RWPE1 (cell line): Measurements from ENCODE around the gene FUT3.
A peak's percentile ranks its signal among the peaks of the same experiment; 100 is the strongest.

Source experiments
- CTCF ChIA-PET: fragments of 350-600 bp; sonication (Branson Sonifier 250); formaldehyde crosslinking; extraction: SDS; loops from one replicate; lab custom pipeline; 2021; lab: Yijun Ruan, JAX
- POLR2A ChIA-PET: fragments of 400-600 bp; formaldehyde crosslinking; extraction: SDS; loops from one replicate; lab custom pipeline; 2020; ENCODE audit warnings: antibody characterized with exemption; ENCODE audit not compliant: low non-redundant PET; lab: Yijun Ruan, JAX
- DNase-seq: peaks from one replicate; pipeline ENCODE4 v3.0.0; 2012; ENCODE audit warnings: low spot score
- H3K27ac ChIP-seq: fragments of 450-650 bp; 2 replicates; pipeline ENCODE4 v1.5.1; 2017
- TF ChIP-seq, protein P1 (sequence below): fragments of 450-650 bp; conservative IDR thresholded peaks from 2 replicates; pipeline ENCODE4 v1.5.1; 2017; ENCODE audit warnings: low read depth, mild to moderate bottlenecking

The FUT3 gene

DNA sequence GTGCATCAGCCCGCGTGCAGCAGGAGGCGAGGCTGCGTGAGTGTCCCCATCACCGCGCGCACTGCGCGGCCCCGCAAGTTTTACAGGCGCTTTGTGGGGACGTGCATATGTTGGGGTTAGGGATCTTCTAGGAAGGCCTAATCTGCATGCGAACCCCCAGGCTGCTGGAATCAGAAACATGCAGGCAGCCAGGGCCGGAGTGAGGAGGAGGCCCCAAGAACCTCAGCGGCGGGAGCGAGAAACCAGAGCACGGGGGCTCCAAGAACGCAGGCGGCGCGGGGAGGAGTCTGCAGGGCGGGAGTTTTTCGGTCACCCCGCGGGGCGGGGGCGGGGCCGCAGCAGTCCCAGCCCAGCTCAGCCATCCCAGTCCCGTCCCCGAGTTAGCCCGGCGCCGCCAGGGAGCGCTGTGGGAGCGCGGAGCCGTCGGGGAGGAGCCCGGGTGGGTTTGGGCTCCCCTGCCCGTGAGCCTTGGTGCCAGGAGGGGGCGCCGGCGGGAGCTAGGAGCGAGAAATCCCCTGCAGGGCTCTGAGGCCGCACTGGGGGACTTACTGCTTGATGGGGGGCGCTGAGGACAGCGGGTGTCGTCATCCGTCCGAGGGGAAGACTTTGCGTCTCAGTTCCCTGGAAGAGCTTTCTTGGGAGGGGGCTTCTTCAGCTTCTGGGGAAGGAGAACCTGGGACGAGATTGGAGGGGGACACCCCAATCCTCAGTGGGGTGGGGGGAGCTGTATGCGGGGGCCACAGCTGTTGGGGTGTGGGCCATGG is 47.3 kb downstream of the FUT3 start:
- H3K27ac ChIP-seq = peak overlapping the region; percentile 39; the same call in 1 of the 2 replicates
- TF ChIP-seq, protein P1, sequence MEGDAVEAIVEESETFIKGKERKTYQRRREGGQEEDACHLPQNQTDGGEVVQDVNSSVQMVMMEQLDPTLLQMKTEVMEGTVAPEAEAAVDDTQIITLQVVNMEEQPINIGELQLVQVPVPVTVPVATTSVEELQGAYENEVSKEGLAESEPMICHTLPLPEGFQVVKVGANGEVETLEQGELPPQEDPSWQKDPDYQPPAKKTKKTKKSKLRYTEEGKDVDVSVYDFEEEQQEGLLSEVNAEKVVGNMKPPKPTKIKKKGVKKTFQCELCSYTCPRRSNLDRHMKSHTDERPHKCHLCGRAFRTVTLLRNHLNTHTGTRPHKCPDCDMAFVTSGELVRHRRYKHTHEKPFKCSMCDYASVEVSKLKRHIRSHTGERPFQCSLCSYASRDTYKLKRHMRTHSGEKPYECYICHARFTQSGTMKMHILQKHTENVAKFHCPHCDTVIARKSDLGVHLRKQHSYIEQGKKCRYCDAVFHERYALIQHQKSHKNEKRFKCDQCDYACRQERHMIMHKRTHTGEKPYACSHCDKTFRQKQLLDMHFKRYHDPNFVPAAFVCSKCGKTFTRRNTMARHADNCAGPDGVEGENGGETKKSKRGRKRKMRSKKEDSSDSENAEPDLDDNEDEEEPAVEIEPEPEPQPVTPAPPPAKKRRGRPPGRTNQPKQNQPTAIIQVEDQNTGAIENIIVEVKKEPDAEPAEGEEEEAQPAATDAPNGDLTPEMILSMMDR = peak; percentile 96
- CTCF ChIA-PET = interaction anchor here (0.6 to 1.7 kb wide), 38 partner anchors 9 to 1257 kb away, joined by 3 to 20 read pairs (median 4); partner anchors contain the start of genes CAPS, CATSPERD, DUS3L and FUT3
- POLR2A ChIA-PET = interaction anchor here (0.5 to 1.2 kb wide), 4 partner anchors 18 to 100 kb away, joined by 3 to 7 read pairs (median 4); partner anchors contain the start of gene NDUFA11
- peak; percentile 90 for DNase-seq

DNA sequence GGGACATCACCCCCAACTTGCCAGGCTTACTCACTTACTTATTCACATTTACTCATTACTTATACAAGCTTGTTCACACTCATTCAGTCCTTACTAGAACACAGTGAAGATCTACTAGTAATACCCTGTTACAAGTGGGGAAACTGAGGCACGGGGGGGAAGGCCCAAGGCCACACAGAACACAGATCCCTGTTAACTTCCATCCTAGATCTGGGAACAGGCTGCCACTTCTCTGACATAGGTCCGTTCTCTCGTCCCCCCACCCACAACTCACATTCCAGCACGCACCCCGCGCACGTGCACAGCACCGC is 47.9 kb downstream of the FUT3 start:
- TF ChIP-seq, protein P1 = no peak
- ChIA-PET CTCF (interaction anchor here (0.5 to 1.7 kb wide), 28 partner anchors 8 to 241 kb away, joined by 3 to 20 read pairs (median 4); partner anchors contain the start of genes CAPS, CATSPERD, DUS3L and FUT3), POLR2A (interaction anchor here (1.2 kb wide), 1 partner anchor 24 kb away, joined by 4 read pairs; no protein-coding TSS in a partner anchor)

DNA sequence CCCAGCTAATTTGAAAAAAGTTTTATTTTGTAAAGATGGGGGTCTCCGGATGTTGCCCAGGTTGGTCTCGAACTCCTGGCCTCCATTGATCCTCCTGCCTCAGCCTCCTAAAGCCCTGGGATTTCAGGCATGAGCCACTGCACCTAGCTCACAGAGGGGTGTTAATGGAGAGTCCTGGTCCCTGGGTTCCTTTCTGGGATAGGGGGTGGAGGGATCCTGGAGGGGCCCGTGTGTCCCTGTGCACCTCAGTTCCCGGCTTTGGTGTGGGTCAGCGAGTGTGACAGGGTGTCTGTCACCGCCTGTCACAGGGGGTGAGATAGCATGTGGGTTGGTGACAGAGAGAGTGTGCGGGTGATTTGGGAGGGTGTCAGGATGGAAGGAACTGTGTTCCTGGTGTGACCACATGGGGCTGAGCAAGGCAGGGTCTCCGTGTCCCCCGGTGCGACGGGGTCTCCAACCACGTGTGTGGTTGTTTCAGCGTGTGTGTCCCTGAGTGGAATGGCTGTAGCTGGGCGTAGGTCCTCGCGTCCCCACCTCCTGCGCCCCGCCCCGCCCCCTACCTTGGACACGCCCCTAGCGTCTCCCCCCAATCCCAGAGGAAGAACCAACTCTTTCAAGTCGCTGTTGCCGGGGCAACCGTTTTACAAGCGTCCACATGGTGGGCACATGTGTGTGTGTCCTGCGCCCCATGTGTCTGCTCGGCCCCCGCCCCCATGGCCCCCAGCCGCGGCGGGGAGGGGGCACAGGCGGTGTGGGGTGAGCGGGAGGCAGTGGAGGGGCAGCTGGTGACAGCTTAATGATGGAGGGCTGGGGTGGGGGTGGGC is 49.2 kb downstream of the FUT3 start:
- no peak overlapping the region for H3K27ac ChIP-seq
- TF ChIP-seq, protein P1 = no peak
- ChIA-PET POLR2A (no interaction called here), CTCF (interaction anchor here (0.5 to 0.6 kb wide), 2 partner anchors 8 to 44 kb away, joined by 3 read pairs; no protein-coding TSS in a partner anchor)
- DNase-seq = no peak

More for the DNA sequence above, 47.9 kb downstream of the FUT3 start:
- H3K27ac ChIP-seq = peak overlapping the region; percentile 39; the same call in 1 of the 2 replicates
- DNase-seq = no peak

DNA sequence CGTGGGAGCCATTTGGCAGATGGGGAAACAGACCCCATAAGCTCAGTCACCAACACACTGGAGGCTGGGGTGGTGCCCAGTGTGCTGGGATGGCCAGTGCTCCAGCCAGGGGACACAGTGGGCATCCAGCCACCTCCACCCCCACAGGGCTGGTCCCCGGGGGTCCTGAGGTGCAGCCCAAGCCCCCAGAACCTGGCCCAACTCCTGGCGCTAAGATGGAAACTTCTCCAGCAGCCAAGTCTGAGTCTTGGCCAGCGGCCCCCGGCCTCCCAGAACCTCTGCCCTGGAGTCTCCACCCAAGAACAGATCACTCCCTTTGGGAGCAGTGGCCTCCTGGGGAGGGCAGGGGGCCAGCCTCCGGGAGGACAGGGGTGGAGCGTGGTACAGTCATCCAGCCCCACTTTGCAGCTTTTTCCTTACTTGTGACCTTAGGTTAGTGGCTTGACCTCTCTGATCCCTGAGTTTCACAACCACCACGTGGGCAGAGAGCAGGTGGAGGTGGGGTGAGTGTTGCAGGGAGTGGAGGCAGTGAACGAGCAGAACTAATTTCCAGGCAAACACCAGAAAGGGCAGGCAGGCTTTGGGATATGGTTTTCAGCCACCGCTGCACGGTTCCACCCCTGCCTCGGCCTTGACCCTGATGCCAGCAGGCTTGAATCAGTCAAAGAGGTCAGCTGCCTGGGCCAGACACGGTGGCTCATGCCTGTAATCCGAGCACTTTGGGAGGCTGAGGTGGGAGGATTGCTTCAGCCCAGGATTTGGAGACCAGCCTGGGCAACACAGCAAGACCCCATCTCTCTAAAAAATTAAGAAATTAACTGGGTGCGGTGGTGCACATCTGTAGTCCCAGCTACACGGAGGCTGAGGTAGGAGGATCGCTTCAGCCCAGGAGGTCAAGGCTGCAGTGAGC is 50.6 kb downstream of the FUT3 start:
- no peak overlapping the region for H3K27ac ChIP-seq
- no peak for DNase-seq
- CTCF ChIA-PET = no interaction called here
- POLR2A ChIA-PET = no interaction called here
- TF ChIP-seq, protein P1 = no peak

DNA sequence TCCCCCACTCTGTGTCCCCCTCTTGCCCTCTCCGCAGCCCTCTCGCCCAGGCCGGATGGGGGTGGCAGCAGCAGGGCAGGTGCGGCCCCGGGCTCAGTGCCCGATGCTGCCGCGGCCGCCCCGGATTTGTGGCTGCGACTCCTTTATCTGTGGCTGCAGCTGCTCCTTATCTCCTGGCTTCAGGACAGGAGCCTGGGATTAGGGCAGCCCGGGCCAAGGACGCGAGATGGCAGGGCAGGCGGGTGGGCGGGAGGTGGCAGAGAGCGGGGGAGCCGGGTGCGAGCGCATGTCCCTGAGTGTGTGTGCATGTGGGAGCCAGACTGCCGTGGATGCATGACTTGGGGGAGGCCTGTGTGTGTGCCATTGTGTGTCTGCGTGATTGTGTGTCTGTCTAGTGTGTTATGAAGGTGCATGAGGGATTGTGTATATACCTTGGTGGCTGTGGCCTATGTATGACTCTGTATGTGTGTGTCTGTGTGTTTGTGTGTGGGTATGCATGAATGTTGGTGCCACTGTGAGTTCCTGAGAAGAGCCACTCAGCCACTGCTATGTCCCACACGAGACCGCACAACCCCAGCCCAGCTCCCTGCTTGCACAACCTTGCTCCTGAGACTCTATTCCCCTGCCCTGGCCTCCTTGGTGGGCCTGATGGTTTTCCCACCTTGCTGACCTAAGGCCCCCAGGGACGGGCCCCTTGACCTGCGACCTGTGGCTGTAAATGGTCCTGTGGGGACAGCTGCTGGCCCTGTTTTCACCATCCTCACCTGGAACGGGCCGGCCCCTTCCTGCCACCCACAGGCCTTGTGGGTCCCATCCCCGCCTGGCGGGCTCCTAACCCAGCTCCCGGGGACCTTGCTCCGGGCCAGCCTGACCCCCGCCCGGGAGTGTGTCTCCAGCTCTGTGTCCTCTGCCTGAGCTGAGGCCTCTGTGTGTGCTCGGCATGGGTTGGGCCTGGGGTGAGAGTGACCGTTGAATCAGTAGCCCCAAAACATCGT is 51.7 kb downstream of the FUT3 start:
- ChIA-PET CTCF (interaction anchor here (0.5 kb wide), 1 partner anchor 12 kb away, joined by 3 read pairs; no protein-coding TSS in a partner anchor), POLR2A (no interaction called here)
- no peak for DNase-seq
- H3K27ac ChIP-seq = no peak overlapping the region
- TF ChIP-seq, protein P1 = no peak
